WTC11 (cell line): ENCODE data around the gene ADAM12. TPM values are rescaled to one million over a fixed set of nuclear protein-coding genes. Genes with fewer than 3 reads are reported as not detected.

ENCODE experiments used
- ATAC-seq: fragments of 200-7000 bp; cut with Tn5 transposase; 2 replicates; pipeline ENCODE4 v1.10.0; 2021; ENCODE audit warnings: mild to moderate bottlenecking, moderate library complexity
- CTCF ChIA-PET: fragments of 300-600 bp; sonication (Branson Sonifier 250); formaldehyde crosslinking; loops from one replicate; lab custom pipeline; 2021; ENCODE audit warnings: antibody characterized with exemption; lab: Charles Lee
- POLR2A ChIA-PET: fragments of 350-600 bp; sonication (Branson Sonifier 250); formaldehyde crosslinking; loops from one replicate; lab custom pipeline; 2021; ENCODE audit warnings: antibody characterized with exemption; lab: Charles Lee
- DNase-seq: peaks from one replicate; pipeline ENCODE4 v3.0.0; 2021; ENCODE audit warnings: low spot score
- H3K27ac Mint-ChIP-seq: 2 replicates; pipeline ENCODE4 v1.8.0; 2021; ENCODE audit warnings: mixed read lengths
- H3K27me3 Mint-ChIP-seq: 2 replicates; pipeline ENCODE4 v1.8.0; 2021; ENCODE audit warnings: low read depth, mild to moderate bottlenecking, moderate library complexity, mixed read lengths
- H3K36me3 Mint-ChIP-seq: 2 replicates; pipeline ENCODE4 v1.8.0; 2021; ENCODE audit warnings: mixed read lengths
- H3K4me1 Mint-ChIP-seq: 2 replicates; pipeline ENCODE4 v1.8.0; 2022; ENCODE audit warnings: mixed read lengths
- H3K4me3 Mint-ChIP-seq: 2 replicates; pipeline ENCODE4 v1.8.0; 2021; ENCODE audit warnings: mild to moderate bottlenecking, moderate library complexity, mixed read lengths
- H3K9me3 Mint-ChIP-seq: 2 replicates; pipeline ENCODE4 v1.8.0; 2021; ENCODE audit warnings: mixed read lengths
- ATF1 ChIP-seq: sonication (generic); formaldehyde crosslinking; IDR thresholded peaks from 2 replicates; pipeline ENCODE4 v1.8.1; 2023; ENCODE audit warnings: mild to moderate bottlenecking, moderate library complexity, missing genetic modification reagents
- ATF3 ChIP-seq: sonication (generic); formaldehyde crosslinking; conservative IDR thresholded peaks from 2 replicates; pipeline ENCODE4 v1.8.1; 2022; ENCODE audit warnings: mild to moderate bottlenecking, missing genetic modification reagents
- CREM ChIP-seq: sonication (generic); formaldehyde crosslinking; IDR thresholded peaks from 2 replicates; pipeline ENCODE4 v1.8.1; 2022; ENCODE audit warnings: mild to moderate bottlenecking, missing genetic modification reagents, moderate library complexity
- EMX1 ChIP-seq: fragments of 250-450 bp; sonication (Bioruptor Pico); IDR thresholded peaks from 2 replicates; pipeline ENCODE4 v1.8.0; 2021; ENCODE audit warnings: mild to moderate bottlenecking
- FOXP4 ChIP-seq: sonication (generic); formaldehyde crosslinking; IDR thresholded peaks from 2 replicates; pipeline ENCODE4 v1.8.0; 2022; ENCODE audit warnings: mild to moderate bottlenecking, missing genetic modification reagents
- HMGXB4 ChIP-seq: sonication (generic); formaldehyde crosslinking; IDR thresholded peaks from 2 replicates; pipeline ENCODE4 v1.8.1; 2023; ENCODE audit warnings: mild to moderate bottlenecking, moderate library complexity, missing genetic modification reagents
- IRF2 ChIP-seq: sonication (generic); formaldehyde crosslinking; IDR thresholded peaks from 2 replicates; pipeline ENCODE4 v1.8.0; 2022; ENCODE audit warnings: low read depth, missing genetic modification reagents, borderline replicate concordance
- KAT7 ChIP-seq: sonication (generic); formaldehyde crosslinking; IDR thresholded peaks from 2 replicates; pipeline ENCODE4 v1.8.1; 2023; ENCODE audit warnings: missing genetic modification reagents, mild to moderate bottlenecking, borderline replicate concordance
- NFE2L1 ChIP-seq: sonication (generic); formaldehyde crosslinking; IDR thresholded peaks from 2 replicates; pipeline ENCODE4 v1.8.1; 2023; ENCODE audit warnings: missing genetic modification reagents
- NR3C1 ChIP-seq: sonication (generic); formaldehyde crosslinking; conservative IDR thresholded peaks from 2 replicates; pipeline ENCODE4 v1.8.1; 2023; ENCODE audit warnings: low read depth, mild to moderate bottlenecking, missing genetic modification reagents
- SMAD3 ChIP-seq: sonication (generic); formaldehyde crosslinking; IDR thresholded peaks from 2 replicates; pipeline ENCODE4 v1.8.0; 2022; ENCODE audit warnings: missing genetic modification reagents, mild to moderate bottlenecking, borderline replicate concordance
- TP53 ChIP-seq: sonication (generic); formaldehyde crosslinking; IDR thresholded peaks from 2 replicates; pipeline ENCODE4 v1.8.1; 2023; ENCODE audit warnings: mild to moderate bottlenecking, missing genetic modification reagents
- ZNF138 ChIP-seq: sonication (generic); formaldehyde crosslinking; conservative IDR thresholded peaks from 2 replicates; pipeline ENCODE4 v1.8.1; 2022; ENCODE audit warnings: mild to moderate bottlenecking, moderate library complexity, missing genetic modification reagents
- ZNF396 ChIP-seq: fragments of 250-450 bp; sonication (Bioruptor Pico); IDR thresholded peaks from 2 replicates; pipeline ENCODE4 v1.8.0; 2021; ENCODE audit warnings: mild to moderate bottlenecking, moderate library complexity, borderline replicate concordance
- ZNF416 ChIP-seq: fragments of 250-450 bp; sonication (Bioruptor Pico); IDR thresholded peaks from 2 replicates; pipeline ENCODE4 v1.9.0; 2021; ENCODE audit warnings: mild to moderate bottlenecking, inconsistent platforms
- ZNF532 ChIP-seq: fragments of 250-450 bp; sonication (Bioruptor Pico); IDR thresholded peaks from 2 replicates; pipeline ENCODE4 v1.9.0; 2021; ENCODE audit warnings: mild to moderate bottlenecking, borderline replicate concordance
- ZSCAN18 ChIP-seq: fragments of 250-450 bp; sonication (Bioruptor Pico); IDR thresholded peaks from 2 replicates; pipeline ENCODE4 v2.1.2; 2022; ENCODE audit warnings: mild to moderate bottlenecking, moderate library complexity
- total RNA-seq: library from RNA; stranded (reverse); gene quantifications from 3 replicates; pipeline ENCODE4 v1.2.3, GENCODE V29; 2021
- TF ChIP-seq, protein P1 (sequence below): sonication (generic); formaldehyde crosslinking; IDR thresholded peaks from 2 replicates; pipeline ENCODE4 v1.8.1; 2023; ENCODE audit warnings: mild to moderate bottlenecking, missing genetic modification reagents, borderline replicate concordance

Gene ADAM12
- total RNA-seq, 1 experiment from 2014 or later, result 0.22 TPM

GRCh38 chr10:126216632-126216961 lies 171.7 kb downstream of the ADAM12 start:
- ChIA-PET CTCF (no interaction called here), POLR2A (no interaction called here)
- no peak for ATAC-seq
- Mint-ChIP-seq H3K9me3 (peaks cover 2% of the 10 kb centered on the region), H3K4me1 (peaks cover 18% of the 10 kb centered on the region), H3K27me3 (no peaks in the 10 kb centered on the region), H3K27ac (0 out of 2 replicates have a peak overlapping the region, but pooled peaks have one; percentile 24), H3K36me3 (no peaks in the 10 kb centered on the region), H3K4me3 (no peak overlapping the region)
- TF ChIP-seq ATF1 (CRISPR knock-in tag) (no peak), SMAD3 (CRISPR knock-in tag) (no peak), NR3C1 (CRISPR knock-in tag) (no peak), NFE2L1 (no peak), ATF3 (CRISPR knock-in tag) (no peak), ZNF138 (CRISPR knock-in tag) (no peak), ZNF416 (CRISPR knock-in tag) (no peak), HMGXB4 (CRISPR knock-in tag) (no peak), IRF2 (CRISPR knock-in tag) (no peak), CREM (CRISPR knock-in tag) (no peak), TP53 (CRISPR knock-in tag) (no peak), ZNF532 (CRISPR knock-in tag) (no peak), ZNF396 (CRISPR knock-in tag) (no peak), ZSCAN18 (CRISPR knock-in tag) (no peak), EMX1 (CRISPR knock-in tag) (no peak), KAT7 (CRISPR knock-in tag) (no peak), FOXP4 (CRISPR knock-in tag) (no peak)
- TF ChIP-seq, protein P1, sequence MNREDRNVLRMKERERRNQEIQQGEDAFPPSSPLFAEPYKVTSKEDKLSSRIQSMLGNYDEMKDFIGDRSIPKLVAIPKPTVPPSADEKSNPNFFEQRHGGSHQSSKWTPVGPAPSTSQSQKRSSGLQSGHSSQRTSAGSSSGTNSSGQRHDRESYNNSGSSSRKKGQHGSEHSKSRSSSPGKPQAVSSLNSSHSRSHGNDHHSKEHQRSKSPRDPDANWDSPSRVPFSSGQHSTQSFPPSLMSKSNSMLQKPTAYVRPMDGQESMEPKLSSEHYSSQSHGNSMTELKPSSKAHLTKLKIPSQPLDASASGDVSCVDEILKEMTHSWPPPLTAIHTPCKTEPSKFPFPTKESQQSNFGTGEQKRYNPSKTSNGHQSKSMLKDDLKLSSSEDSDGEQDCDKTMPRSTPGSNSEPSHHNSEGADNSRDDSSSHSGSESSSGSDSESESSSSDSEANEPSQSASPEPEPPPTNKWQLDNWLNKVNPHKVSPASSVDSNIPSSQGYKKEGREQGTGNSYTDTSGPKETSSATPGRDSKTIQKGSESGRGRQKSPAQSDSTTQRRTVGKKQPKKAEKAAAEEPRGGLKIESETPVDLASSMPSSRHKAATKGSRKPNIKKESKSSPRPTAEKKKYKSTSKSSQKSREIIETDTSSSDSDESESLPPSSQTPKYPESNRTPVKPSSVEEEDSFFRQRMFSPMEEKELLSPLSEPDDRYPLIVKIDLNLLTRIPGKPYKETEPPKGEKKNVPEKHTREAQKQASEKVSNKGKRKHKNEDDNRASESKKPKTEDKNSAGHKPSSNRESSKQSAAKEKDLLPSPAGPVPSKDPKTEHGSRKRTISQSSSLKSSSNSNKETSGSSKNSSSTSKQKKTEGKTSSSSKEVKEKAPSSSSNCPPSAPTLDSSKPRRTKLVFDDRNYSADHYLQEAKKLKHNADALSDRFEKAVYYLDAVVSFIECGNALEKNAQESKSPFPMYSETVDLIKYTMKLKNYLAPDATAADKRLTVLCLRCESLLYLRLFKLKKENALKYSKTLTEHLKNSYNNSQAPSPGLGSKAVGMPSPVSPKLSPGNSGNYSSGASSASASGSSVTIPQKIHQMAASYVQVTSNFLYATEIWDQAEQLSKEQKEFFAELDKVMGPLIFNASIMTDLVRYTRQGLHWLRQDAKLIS (CRISPR knock-in tag), result no peak
- TF ChIP-seq, all 79 proteins: peak for 0
- no peak for DNase-seq
